ENCODE data around the gene LAMA1.
"Not testable (repeated sequence)": the region's sequence is repeated elsewhere in the genome, so short reads cannot be mapped to it uniquely, and the experiment has no call there.

The LAMA1 gene

GRCh38 chr18:7117390-7118355 is at the start of gene LAMA1:
LAMA1 (minus strand) TSS chr18:7117797; CDS start chr18:7117720, 77 bp downstream.
- no peak for DNase-seq

- DNase-seq: no peak
Observed at GRCh38 chr18:7165846-7166393, 48.3 kb upstream of the LAMA1 start.

DNA sequence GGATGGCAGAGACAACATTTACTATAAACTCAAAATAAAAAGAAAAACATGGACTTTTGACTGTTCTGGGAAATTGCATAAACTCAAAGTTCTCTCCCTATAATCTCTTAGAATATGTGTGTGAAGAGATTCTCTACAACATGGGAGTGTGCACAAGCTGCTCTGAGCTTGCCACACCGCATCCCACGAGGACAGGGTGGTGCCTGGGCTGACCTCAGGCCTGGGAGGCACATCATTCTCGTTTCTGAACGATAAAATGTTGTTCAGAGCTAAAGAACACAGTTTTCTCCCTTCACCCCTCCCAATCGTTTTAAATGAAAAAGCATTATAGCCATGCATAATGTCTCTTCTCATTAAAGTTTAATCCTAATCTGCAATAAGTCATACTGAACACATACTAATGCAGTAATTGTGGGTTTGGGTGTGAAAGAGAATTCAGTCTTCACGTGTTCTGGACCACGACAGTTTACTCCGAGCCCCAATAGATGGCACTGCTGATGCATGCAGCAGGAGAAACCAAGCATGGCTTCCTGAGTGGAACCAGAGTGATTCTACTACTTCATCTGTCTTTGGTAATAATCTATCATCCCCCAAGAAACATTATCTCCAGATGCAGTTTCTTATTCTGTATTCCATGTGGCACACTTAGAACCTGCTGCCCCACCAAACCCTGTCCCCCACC is 46.9 kb upstream of the LAMA1 start:
- no peak for DNase-seq

- no peak for DNase-seq
Observed at GRCh38 chr18:7158216-7158615, 40.6 kb upstream of the LAMA1 start.

- DNase-seq: no peak
Observed at GRCh38 chr18:7157760-7158159, 40.2 kb upstream of the LAMA1 start.

DNA sequence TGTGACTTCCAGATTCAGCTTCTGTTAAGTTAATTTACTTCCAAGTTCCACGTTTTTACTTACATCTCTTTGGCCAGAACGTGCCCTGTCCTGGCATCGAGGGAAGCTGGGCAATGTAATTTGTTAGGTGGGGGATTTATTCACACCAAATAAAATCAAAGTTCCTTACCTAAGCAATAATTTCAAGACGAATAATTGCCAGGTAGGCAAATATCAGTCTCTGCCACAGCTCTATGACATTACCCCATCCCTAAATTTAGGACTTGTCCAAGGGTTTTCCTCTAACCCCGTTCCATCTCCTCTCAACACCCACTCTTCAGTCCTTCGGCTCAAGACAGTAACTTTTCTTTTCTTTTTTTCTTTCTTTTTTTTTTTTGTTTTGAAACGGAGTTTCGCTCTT is 38.3 kb upstream of the LAMA1 start:
- no peak for DNase-seq

GRCh38 chr18:7155092-7155491 is 37.5 kb upstream of the LAMA1 start:
- no peak for DNase-seq

DNA sequence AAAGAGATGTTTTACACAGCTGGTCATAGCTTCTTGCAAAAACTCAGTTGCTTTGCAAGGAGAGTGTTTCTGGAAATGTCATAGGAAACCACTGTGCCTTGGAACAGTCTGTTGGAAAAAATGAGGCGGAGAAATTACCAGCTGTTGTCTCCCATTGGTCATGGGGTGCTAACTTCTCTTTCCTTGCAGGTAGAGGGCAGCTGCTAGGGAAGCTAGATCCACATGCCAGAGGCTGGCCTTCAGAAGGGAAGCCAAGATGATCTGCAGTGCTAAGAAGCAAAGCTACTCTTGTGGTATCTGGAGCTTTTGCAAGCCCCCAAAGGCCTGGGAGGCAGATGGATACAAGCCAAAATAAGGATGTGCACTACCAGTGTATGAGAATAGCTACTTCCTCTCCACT is 34.8 kb upstream of the LAMA1 start:
- DNase-seq: no peak

DNA sequence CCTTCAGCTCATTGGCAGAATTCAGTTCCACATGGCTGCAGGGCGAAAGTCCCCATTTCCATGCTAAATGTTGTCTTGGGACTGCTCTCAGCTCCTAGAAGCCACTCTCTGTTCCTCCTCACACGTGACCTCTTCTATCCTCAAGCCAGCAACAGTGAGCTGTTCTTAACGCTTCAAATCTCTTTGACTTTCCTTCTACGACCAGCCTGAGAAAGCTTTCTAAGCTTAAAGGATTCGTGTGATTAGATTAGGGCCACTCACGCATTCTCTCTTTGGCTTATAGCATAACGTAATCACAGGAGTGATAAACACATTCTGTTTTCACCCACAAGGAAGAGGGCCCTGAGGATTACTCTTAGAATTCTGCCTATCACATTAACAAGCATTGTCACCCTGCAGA is 29.8 kb upstream of the LAMA1 start:
- no peak for DNase-seq

DNA sequence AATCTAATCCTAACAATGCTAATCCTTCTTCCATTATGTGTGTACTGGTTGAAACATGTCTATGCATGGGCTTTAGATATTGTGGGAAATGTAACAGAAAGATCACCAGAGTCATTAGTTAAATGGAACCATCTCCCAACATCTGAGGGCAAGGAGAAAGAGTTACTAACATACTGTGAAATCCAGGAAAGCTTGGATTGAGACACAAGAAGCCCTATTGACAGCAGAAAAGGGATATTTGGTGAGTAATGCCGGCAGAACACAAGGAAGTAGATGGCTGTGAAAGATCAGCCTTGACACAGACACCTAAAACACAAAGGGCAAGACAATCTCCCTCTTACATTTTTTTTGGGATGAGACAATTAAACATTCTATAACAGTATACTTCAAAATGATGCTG is 28.5 kb upstream of the LAMA1 start:
- no peak for DNase-seq

- not testable (repeated sequence) for DNase-seq
Observed at GRCh38 chr18:7144921-7145320, 27.3 kb upstream of the LAMA1 start.

GRCh38 chr18:7141287-7141686 is 23.7 kb upstream of the LAMA1 start:
- no peak for DNase-seq

DNA sequence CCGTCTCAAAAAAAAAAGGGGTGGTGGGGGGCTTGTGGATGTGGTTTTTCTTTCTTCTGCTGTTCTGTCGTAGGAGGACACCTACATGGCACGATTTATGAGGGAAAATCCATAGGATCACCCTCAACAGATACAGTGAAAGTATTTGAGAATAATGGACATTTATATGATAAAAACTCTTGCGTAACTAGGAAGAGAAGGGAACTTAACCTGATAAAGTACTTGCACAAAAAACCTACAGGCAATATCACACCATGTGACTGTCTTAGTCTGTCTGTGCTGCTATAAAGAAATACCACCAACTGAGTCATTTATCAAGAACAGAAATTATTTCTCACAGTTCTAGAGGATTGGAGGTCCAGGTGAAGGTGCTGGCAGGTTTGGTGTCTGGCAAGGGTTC is 21.8 kb upstream of the LAMA1 start:
- DNase-seq: no peak

DNA sequence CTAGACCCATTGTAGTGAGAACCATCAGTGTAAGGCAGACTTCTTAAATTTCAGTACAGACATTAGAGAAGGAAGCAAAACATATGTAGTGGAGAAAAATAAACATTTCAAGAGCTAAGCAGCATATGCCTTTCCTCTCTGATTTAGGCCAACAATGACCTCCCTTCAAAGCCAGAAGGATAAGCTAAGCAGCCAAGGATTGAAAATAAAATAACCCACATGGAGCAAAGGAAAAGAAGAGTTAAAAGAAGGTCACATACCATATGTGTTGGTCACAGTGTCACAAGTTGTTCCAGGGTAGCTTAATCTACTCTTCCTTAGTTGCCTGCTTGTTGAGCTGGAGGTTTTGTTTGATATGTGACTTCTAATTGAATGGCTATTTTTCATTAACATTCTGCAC is 15.6 kb upstream of the LAMA1 start:
- no peak for DNase-seq

DNA sequence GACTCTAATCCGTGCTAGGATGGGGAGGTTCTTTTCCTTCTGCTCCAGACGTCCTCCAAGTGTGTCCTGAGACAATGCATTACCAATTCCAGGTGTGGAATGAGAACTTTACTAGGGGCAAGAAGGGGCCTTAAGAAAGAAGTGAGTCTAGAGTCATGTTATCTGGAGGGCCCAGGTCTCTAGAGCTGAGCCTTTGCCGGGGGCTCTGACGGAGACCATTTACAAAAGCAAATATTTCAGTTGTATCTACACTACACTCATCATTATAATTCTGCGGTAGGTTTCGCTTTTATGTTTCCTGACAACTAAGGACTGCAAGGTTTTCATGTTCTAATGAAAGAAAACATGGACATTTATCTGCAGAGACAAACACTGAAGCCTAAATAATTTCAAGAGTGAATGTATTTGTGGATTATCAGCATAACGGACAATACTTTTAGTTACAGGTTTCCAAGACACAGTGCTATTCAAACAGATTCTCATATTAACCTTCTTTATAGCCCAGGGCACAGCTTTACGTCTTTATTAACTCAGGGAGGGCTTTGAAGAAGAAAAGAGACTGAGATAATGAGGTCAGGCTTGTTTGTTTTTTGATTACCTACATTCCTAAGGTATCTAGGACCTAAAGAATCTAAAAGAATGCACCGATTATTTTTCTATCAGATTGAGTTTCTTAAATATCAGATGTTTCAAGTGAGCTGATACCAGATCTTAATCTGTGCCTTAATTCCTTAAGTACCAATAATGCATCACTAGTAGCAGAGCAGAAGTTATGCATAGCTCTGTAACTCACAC is 15.0 kb upstream of the LAMA1 start:
- no peak for DNase-seq

GRCh38 chr18:7122376-7122775 is 4.8 kb upstream of the LAMA1 start:
- DNase-seq: no peak

- DNase-seq: no peak
Observed at GRCh38 chr18:7116792-7117389, 706 bp downstream of the LAMA1 start.

DNA sequence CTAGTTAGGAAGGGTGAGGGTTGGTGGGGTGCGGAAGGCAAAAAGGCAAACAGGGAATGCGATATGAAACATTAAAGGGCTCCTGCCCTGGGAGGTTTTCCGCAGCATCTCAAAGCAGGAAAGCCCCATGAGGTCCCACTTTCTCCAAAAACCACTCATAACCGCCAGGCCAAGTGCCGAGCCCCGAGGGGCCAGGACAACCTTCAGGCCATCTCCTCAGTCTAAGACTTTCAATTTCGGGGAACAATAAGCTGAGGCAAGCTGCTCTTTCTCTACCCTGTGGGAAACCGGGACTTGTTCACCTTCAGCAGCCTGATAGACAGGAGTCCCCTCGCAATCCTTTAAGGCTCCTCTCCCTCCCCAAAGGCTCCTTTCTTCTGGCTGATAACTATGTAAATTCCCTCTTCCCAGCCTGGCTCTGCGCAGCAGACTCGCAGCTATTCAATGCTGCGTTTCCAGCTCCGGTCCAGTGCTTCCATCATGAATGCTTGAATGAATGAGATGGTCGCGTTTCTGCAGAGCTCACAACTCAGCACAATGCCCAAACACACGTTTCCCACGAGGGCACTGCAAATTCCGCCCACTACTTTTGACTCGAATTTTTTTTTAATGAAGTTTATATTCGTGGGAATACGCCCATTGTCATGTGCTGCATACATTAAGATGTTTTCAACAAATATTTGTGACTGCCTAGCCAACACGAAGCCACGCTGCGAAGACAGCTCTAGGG is 1.4 kb downstream of the LAMA1 start:
- no peak for DNase-seq

DNA sequence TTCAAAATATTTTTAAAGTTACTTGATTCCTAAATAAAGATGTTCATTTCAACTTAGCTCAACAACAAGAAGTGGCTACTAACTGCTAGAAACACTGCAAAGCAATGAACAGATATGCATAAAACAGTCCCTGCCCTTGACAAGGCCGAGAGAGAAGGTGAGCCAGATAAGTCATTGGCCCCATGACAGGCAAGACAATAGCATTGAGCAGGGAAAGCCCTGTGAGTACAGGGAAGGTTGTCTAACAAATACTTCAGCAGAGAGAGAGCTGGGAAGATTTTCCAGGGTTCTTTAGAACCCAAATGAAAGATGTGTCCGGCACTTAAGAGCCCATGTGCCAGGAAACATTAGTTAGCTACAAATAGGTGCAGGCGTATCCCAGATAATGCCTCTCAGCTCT is 4.7 kb downstream of the LAMA1 start:
- DNase-seq: no peak

GRCh38 chr18:7111134-7111533 is 6.5 kb downstream of the LAMA1 start:
- no peak for DNase-seq

DNA sequence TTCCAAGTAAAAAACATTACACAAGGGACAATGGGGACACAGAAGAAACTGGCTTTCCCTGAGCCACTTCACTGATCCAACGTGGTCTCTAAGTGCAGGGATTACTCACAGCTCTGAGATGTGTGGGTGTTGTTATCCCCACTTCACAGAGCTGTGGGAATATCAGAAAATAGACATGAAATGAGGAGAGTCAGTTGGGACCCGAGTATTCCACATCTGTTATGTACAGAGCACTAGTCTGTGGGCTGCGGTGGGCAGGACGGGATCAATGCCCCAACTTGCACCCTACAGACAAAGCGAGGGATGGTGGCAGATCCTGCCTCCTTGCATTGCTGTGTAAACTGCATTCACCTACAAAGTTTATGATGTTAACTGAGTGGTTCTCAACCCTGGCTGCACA is 11.7 kb downstream of the LAMA1 start:
- DNase-seq: no peak

DNA sequence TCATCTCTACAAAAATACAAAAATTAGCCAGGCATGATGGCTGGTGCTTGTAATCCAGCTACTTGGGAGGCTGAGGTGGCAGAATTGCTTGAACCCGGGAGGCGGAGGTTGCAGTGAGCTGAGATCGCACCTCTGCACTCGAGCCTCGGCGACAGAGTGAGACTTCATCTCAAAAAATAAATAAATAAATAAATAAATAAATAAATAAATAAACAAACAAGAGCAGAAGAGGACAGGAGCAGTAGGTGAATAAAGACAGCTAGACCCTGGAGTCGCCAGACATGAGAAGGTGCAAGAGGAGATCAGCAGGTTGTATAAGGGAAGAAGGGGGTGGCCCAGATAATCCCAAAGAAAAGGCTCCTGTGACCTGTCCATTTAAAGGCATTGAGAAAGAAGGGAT is 12.3 kb downstream of the LAMA1 start:
- DNase-seq: no peak
